ENCODE data around the gene AJM1. TPM values are rescaled to one million over a fixed set of nuclear protein-coding genes. Genes with fewer than 3 reads are reported as not detected.
A peak's percentile ranks its signal among the peaks of the same experiment; 100 is the strongest.

The AJM1 gene
- total RNA-seq, 2 donors from 2014 or later = 1.4 to 3.5 TPM

DNA sequence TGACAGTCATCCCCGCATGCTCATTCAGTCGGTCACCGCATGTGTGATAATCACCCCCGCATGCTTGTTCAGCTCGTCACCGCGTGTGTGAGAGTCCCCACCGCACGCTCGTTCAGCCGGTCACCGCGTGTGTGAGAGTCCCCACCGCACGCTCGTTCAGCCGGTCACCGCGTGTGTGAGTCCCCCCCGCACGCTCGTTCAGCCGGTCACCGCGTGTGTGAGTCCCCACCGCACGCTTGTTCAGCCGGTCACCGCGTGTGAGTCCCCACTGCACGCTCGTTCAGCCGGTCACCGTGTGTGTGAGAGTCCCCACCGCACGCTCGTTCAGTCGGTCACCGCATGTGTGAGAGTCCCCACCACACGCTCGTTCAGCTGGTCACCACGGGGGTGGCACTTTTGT is 47.6 kb downstream of the AJM1 start:
- H3K27me3 ChIP-seq (ENCODE audit: control insufficient read depth, insufficient read depth, low read length, poor library complexity, severe bottlenecking) = no peaks in the 10 kb centered on the region
- Mint-ChIP-seq H3K27ac (peak overlapping the region; percentile 26), H3K4me3 (no peak overlapping the region), H3K27me3 (ENCODE audit: insufficient read depth) (no peaks in the 10 kb centered on the region), H3K9me3 (no peaks in the 10 kb centered on the region), H3K36me3 (ENCODE audit: low read depth) (peaks cover 33% of the 10 kb centered on the region), H3K4me1 (peaks cover 7% of the 10 kb centered on the region)
- DNase-seq = no peak
- H3K4me1 ChIP-seq (ENCODE audit: control insufficient read depth, insufficient read depth, low read length) = no peaks in the 10 kb centered on the region
- peaks cover 17% of the 10 kb centered on the region for H3K36me3 ChIP-seq (ENCODE audit: control insufficient read depth, insufficient read depth, low read length)
- H3K4me3 ChIP-seq (ENCODE audit: low read length) = no peak overlapping the region
- TF ChIP-seq, protein P1, sequence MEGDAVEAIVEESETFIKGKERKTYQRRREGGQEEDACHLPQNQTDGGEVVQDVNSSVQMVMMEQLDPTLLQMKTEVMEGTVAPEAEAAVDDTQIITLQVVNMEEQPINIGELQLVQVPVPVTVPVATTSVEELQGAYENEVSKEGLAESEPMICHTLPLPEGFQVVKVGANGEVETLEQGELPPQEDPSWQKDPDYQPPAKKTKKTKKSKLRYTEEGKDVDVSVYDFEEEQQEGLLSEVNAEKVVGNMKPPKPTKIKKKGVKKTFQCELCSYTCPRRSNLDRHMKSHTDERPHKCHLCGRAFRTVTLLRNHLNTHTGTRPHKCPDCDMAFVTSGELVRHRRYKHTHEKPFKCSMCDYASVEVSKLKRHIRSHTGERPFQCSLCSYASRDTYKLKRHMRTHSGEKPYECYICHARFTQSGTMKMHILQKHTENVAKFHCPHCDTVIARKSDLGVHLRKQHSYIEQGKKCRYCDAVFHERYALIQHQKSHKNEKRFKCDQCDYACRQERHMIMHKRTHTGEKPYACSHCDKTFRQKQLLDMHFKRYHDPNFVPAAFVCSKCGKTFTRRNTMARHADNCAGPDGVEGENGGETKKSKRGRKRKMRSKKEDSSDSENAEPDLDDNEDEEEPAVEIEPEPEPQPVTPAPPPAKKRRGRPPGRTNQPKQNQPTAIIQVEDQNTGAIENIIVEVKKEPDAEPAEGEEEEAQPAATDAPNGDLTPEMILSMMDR (conservative IDR thresholded peaks at IDR 0.05) = no peak
- H3K9ac ChIP-seq (ENCODE audit: extremely low read depth, low read length, poor library complexity, severe bottlenecking) = no peak overlapping the region
- no peaks in the 10 kb centered on the region for H3K9me3 ChIP-seq (ENCODE audit: control insufficient read depth, low read length)
- 97% methylated on average over 39 to 42 of the region's 42 CpGs for WGBS, 2 experiments (ENCODE audit: insufficient coverage in 1 of 2, insufficient read length in 1 of 2)
- no peak overlapping the region for H3K27ac ChIP-seq (ENCODE audit: low read depth, low read length)

DNA sequence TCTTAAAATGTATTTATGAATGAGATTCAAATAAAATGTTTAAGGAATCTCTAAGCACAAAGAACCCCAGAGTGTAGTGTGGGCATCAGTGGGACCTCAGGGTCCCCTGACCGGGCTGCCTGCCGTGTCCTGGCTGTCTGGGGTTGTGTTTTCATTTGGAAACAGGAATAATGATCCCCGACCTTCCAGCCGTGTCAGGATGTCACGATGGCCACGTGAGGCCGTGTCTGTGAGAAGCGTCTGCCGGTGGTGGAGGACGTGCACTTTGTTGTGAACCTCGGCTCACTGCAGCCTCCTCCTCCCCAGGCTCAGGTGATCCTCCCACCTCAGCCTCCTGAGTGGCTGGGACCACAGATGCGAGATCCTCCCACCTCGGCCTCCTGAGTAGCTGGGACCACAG is 48.4 kb downstream of the AJM1 start:
- H3K27me3 ChIP-seq (ENCODE audit: control insufficient read depth, insufficient read depth, low read length, poor library complexity, severe bottlenecking) = no peaks in the 10 kb centered on the region
- H3K4me1 ChIP-seq (ENCODE audit: control insufficient read depth, insufficient read depth, low read length) = no peaks in the 10 kb centered on the region
- H3K27ac ChIP-seq (ENCODE audit: low read depth, low read length) = no peak overlapping the region
- no peaks in the 10 kb centered on the region for H3K9me3 ChIP-seq (ENCODE audit: control insufficient read depth, low read length)
- Mint-ChIP-seq H3K4me1 (peaks cover 7% of the 10 kb centered on the region), H3K27ac (no peak overlapping the region), H3K9me3 (no peaks in the 10 kb centered on the region), H3K4me3 (no peak overlapping the region), H3K27me3 (ENCODE audit: insufficient read depth) (no peaks in the 10 kb centered on the region), H3K36me3 (ENCODE audit: low read depth) (peaks cover 37% of the 10 kb centered on the region)
- no peak overlapping the region for H3K4me3 ChIP-seq (ENCODE audit: low read length)
- 92 to 99% methylated on average over 9 to 13 of the region's 13 CpGs for WGBS, 2 experiments (ENCODE audit: insufficient coverage in 1 of 2, insufficient read length in 1 of 2)
- no peak overlapping the region for H3K9ac ChIP-seq (ENCODE audit: extremely low read depth, low read length, poor library complexity, severe bottlenecking)
- TF ChIP-seq, protein P1 (conservative IDR thresholded peaks at IDR 0.05) = no peak
- peaks cover 23% of the 10 kb centered on the region for H3K36me3 ChIP-seq (ENCODE audit: control insufficient read depth, insufficient read depth, low read length)
- DNase-seq = no peak

Small RNA genes lying within 50 kb of the gene (microRNA-seq; reads per million reads assigned to microRNA genes)
- gene MIR4292 (ENCODE audit: borderline microRNAs expressed) (not detected), gene MIR4479 (ENCODE audit: borderline microRNAs expressed) (not detected)

Other genes with a start within 250 kb of the AJM1 start
- gene EGFL7, start 179.6 kb upstream of the AJM1 start, total RNA-seq = 10 to 100 TPM; 31.5 to 34.0 TPM
- gene AGPAT2, start 155.0 kb upstream of the AJM1 start, total RNA-seq = 10 to 100 TPM; 33.4 to 39.8 TPM
- gene DIPK1B, start 129.9 kb upstream of the AJM1 start, total RNA-seq = 10 to 100 TPM; 35.1 to 45.4 TPM
- gene LCN10, start 99.5 kb upstream of the AJM1 start, total RNA-seq = 1 to 10 TPM in 1 of 2 donors, under 1 TPM in 1; 0.91 to 1.1 TPM
- not detected for gene LCN6, start 94.0 kb upstream of the AJM1 start, total RNA-seq
- not detected for gene LCN8, start 84.2 kb upstream of the AJM1 start, total RNA-seq
- 1 to 10 TPM in 1 of 2 donors, under 1 TPM in 1; 0.51 to 1.2 TPM for gene LCN15, start 78.0 kb upstream of the AJM1 start, total RNA-seq
- 100 to 1,000 TPM; 215 to 339 TPM for gene TMEM141, start 51.1 kb upstream of the AJM1 start, total RNA-seq
- 10 to 100 TPM; 10.9 to 13.4 TPM for gene CCDC183, start 46.1 kb upstream of the AJM1 start, total RNA-seq
- 100 to 1,000 TPM; 159 to 206 TPM for gene RABL6, start 34.5 kb upstream of the AJM1 start, total RNA-seq
- gene PHPT1, start 6.9 kb downstream of the AJM1 start, total RNA-seq = 100 to 1,000 TPM; 107 to 122 TPM
- 10 to 100 TPM in 1 of 2 donors, 1 to 10 TPM in 1; 6.8 to 15.4 TPM for gene MAMDC4, start 9.9 kb downstream of the AJM1 start, total RNA-seq
- gene EDF1, start 23.8 kb downstream of the AJM1 start, total RNA-seq = 100 to 1,000 TPM; 326 to 339 TPM
- gene TRAF2, start 44.0 kb downstream of the AJM1 start, total RNA-seq = 10 to 100 TPM; 45.9 to 55.1 TPM
- gene FBXW5, start 102.3 kb downstream of the AJM1 start, total RNA-seq = 10 to 100 TPM; 64.2 to 76.5 TPM
- 1 to 10 TPM; 1.2 to 1.6 TPM for gene C8G, start 102.8 kb downstream of the AJM1 start, total RNA-seq
- gene LCN12, start 109.8 kb downstream of the AJM1 start, total RNA-seq = 1 to 10 TPM; 2.1 to 4.4 TPM
- 10 to 100 TPM; 13.8 to 22.1 TPM for gene PTGDS, start 135.0 kb downstream of the AJM1 start, total RNA-seq
- 1 to 10 TPM; 1.4 to 2.2 TPM for gene LCNL1, start 140.5 kb downstream of the AJM1 start, total RNA-seq
- gene PAXX, start 149.9 kb downstream of the AJM1 start, total RNA-seq = 10 to 100 TPM; 58.3 to 66.7 TPM
- gene CLIC3, start 154.1 kb downstream of the AJM1 start, total RNA-seq = under 1 TPM in 1 of 2 donors, not detected in 1; 0.46 TPM
- 10 to 100 TPM; 21.5 to 30.0 TPM for gene ABCA2, start 185.8 kb downstream of the AJM1 start, total RNA-seq
- gene FUT7, start 189.6 kb downstream of the AJM1 start, total RNA-seq = not detected
- gene NPDC1, start 203.7 kb downstream of the AJM1 start, total RNA-seq = 10 to 100 TPM; 60.8 to 73.3 TPM
- gene ENTPD2, start 211.6 kb downstream of the AJM1 start, total RNA-seq = 1 to 10 TPM; 1.2 to 2.4 TPM
- gene SAPCD2, start 228.1 kb downstream of the AJM1 start, total RNA-seq = 10 to 100 TPM; 20.8 to 24.9 TPM
- gene UAP1L1, start 235.0 kb downstream of the AJM1 start, total RNA-seq = 1 to 10 TPM; 2.6 to 4.5 TPM
- gene MAN1B1, start 244.5 kb downstream of the AJM1 start, total RNA-seq = 10 to 100 TPM; 62.1 to 63.5 TPM